DND-41 (cell line): ENCODE results near the gene PDE4B.

Experiments used
- ATAC-seq: fragments of 200-7000 bp; cut with Tn5 transposase; 3 replicates; pipeline ENCODE4 v1.9.1; 2021; ENCODE audit warnings: low read depth; ENCODE audit not compliant: insufficient read depth
- DNase-seq: peaks from one replicate; pipeline ENCODE4 v3.0.0-alpha.2; 2020
- H2AFZ ChIP-seq: 2 replicates; pipeline ENCODE4 v1.6.0; 2012; ENCODE audit warnings: low read depth, low read length
- H3K27ac ChIP-seq: 2 replicates; pipeline ENCODE4 v1.5.1; 2012; ENCODE audit warnings: low read length, inconsistent platforms
- H3K27me3 ChIP-seq: fragments of 200-600 bp; sonication (generic); 2 replicates; pipeline ENCODE4 v1.6.0; 2012; ENCODE audit warnings: low read length, mild to moderate bottlenecking, inconsistent platforms; ENCODE audit not compliant: insufficient read depth, poor library complexity
- H3K36me3 ChIP-seq: 2 replicates; pipeline ENCODE4 v1.5.1; 2012; ENCODE audit warnings: low read length, inconsistent platforms; ENCODE audit not compliant: insufficient read depth
- H3K4me1 ChIP-seq: 2 replicates; pipeline ENCODE4 v1.5.1; 2012; ENCODE audit warnings: mild to moderate bottlenecking, low read length; ENCODE audit not compliant: insufficient read depth
- H3K4me2 ChIP-seq: 2 replicates; pipeline ENCODE4 v1.6.0; 2012; ENCODE audit warnings: mild to moderate bottlenecking, moderate library complexity, low read length, inconsistent platforms; ENCODE audit not compliant: insufficient read depth
- H3K4me3 ChIP-seq, 2 experiments: fragments of 200-600 bp in 1 of 2; shearing (Covaris generic) in 1 of 2; 2 replicates each; pipeline ENCODE4 v1.5.1; 2012 to 2016; ENCODE audit warnings: inconsistent platforms in 2 of 2, low read length in 2 of 2, mild to moderate bottlenecking in 2 of 2, low read depth in 1 of 2, moderate library complexity in 1 of 2
- H3K79me2 ChIP-seq: 2 replicates; pipeline ENCODE4 v1.6.0; 2012; ENCODE audit warnings: low read length, inconsistent platforms; ENCODE audit not compliant: insufficient read depth
- H3K9ac ChIP-seq: 2 replicates; pipeline ENCODE4 v1.6.0; 2012; ENCODE audit warnings: low read depth, mild to moderate bottlenecking, inconsistent platforms, low read length, moderate library complexity
- H3K9me3 ChIP-seq: 2 replicates; pipeline ENCODE4 v1.5.1; 2012; ENCODE audit warnings: low read length, moderate library complexity, mild to moderate bottlenecking, inconsistent platforms; ENCODE audit not compliant: insufficient read depth, severe bottlenecking
- H4K20me1 ChIP-seq: 2 replicates; pipeline ENCODE4 v1.6.0; 2012; ENCODE audit warnings: low read length; ENCODE audit not compliant: insufficient read depth
- EZH2 ChIP-seq: IDR thresholded peaks from 3 replicates; pipeline ENCODE4 v1.6.1; 2012; ENCODE audit warnings: borderline replicate concordance, low read depth, mild to moderate bottlenecking, moderate library complexity, low read length, inconsistent platforms; ENCODE audit not compliant: severe bottlenecking
- TF ChIP-seq, protein P1 (sequence below): IDR thresholded peaks from 2 replicates; pipeline ENCODE4 v1.5.1; 2012; ENCODE audit warnings: borderline replicate concordance, low read length, moderate library complexity, mild to moderate bottlenecking; ENCODE audit not compliant: poor library complexity, severe bottlenecking; ENCODE audit errors: extremely low read depth

The PDE4B gene

GRCh38 chr1:66395202-66396061 is 602.7 kb downstream of the PDE4B start:
- Histone ChIP-seq H3K4me2 (no peak overlapping the region), H2AFZ (no peak overlapping the region), H3K9me3 (no peaks in the 10 kb centered on the region), H3K27ac (no peak overlapping the region), H3K9ac (no peak overlapping the region), H3K4me1 (0 out of 2 replicates have a peak, but pooled peaks cover under 1% of the 10 kb centered on the region), H4K20me1 (no peaks in the 10 kb centered on the region), H3K27me3 (no peaks in the 10 kb centered on the region), H3K4me3 (no peak overlapping the region), H3K79me2 (no peaks in the 10 kb centered on the region), H3K36me3 (no peaks in the 10 kb centered on the region)
- no peak for ATAC-seq
- no peak for TF ChIP-seq EZH2
- TF ChIP-seq, protein P1, sequence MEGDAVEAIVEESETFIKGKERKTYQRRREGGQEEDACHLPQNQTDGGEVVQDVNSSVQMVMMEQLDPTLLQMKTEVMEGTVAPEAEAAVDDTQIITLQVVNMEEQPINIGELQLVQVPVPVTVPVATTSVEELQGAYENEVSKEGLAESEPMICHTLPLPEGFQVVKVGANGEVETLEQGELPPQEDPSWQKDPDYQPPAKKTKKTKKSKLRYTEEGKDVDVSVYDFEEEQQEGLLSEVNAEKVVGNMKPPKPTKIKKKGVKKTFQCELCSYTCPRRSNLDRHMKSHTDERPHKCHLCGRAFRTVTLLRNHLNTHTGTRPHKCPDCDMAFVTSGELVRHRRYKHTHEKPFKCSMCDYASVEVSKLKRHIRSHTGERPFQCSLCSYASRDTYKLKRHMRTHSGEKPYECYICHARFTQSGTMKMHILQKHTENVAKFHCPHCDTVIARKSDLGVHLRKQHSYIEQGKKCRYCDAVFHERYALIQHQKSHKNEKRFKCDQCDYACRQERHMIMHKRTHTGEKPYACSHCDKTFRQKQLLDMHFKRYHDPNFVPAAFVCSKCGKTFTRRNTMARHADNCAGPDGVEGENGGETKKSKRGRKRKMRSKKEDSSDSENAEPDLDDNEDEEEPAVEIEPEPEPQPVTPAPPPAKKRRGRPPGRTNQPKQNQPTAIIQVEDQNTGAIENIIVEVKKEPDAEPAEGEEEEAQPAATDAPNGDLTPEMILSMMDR, result no peak
- DNase-seq, result no peak

GRCh38 chr1:66396212-66396890 is 603.7 kb downstream of the PDE4B start:
- Histone ChIP-seq H4K20me1 (no peaks in the 10 kb centered on the region), H3K27ac (no peak overlapping the region), H3K9ac (no peak overlapping the region), H3K4me3 (no peak overlapping the region), H2AFZ (no peak overlapping the region), H3K27me3 (no peaks in the 10 kb centered on the region), H3K36me3 (no peaks in the 10 kb centered on the region), H3K4me2 (no peak overlapping the region), H3K79me2 (no peaks in the 10 kb centered on the region), H3K4me1 (peaks cover 9% of the 10 kb centered on the region), H3K9me3 (no peaks in the 10 kb centered on the region)
- ATAC-seq, result no peak
- TF ChIP-seq, protein P1, result no peak
- TF ChIP-seq EZH2, result no peak
- no peak for DNase-seq

DNA sequence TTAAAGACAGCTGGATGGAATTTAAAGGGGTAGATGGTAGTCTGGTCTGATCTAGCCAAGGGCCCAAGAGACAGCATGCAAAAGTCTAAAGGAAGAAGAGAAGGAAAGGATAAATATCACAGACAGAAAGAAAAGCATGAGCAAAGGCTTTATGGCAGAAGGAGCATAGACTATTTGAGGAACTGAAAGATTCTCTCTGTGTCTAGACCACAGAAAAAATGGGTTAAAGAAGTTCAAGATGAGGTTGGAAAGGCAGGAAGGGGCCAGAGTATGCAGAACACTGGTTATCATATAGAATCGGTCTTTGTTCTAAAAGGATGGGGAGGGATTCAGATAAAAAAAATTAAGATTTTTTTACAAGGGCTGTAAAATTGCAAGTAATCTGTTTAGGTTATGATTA is 604.5 kb downstream of the PDE4B start:
- ATAC-seq (no peak), DNase-seq (no peak)
- H2AFZ ChIP-seq, result no peak overlapping the region
- TF ChIP-seq, protein P1, result no peak
- no peak for TF ChIP-seq EZH2
- peaks cover 17% of the 10 kb centered on the region for H3K4me1 ChIP-seq
- no peaks in the 10 kb centered on the region for H3K79me2 ChIP-seq
- H3K9me3 ChIP-seq, result no peaks in the 10 kb centered on the region
- no peak overlapping the region for H3K4me3 ChIP-seq
- no peak overlapping the region for H3K27ac ChIP-seq
- no peak overlapping the region for H3K9ac ChIP-seq
- H3K36me3 ChIP-seq, result no peaks in the 10 kb centered on the region
- H3K4me2 ChIP-seq, result no peak overlapping the region
- no peaks in the 10 kb centered on the region for H3K27me3 ChIP-seq
- no peaks in the 10 kb centered on the region; the same call in 1 of the 2 replicates for H4K20me1 ChIP-seq
